Measurements from ENCODE around the gene GALNS. TPM values are rescaled to one million over a fixed set of nuclear protein-coding genes. Genes with fewer than 3 reads are reported as not detected.

GALNS gene
- total and polyA plus RNA-seq, 2 of the 13 experiments (the other 11 are each of a cell fraction or from before 2014, with no cell fraction given) = 9.2 to 9.8 TPM

DNA sequence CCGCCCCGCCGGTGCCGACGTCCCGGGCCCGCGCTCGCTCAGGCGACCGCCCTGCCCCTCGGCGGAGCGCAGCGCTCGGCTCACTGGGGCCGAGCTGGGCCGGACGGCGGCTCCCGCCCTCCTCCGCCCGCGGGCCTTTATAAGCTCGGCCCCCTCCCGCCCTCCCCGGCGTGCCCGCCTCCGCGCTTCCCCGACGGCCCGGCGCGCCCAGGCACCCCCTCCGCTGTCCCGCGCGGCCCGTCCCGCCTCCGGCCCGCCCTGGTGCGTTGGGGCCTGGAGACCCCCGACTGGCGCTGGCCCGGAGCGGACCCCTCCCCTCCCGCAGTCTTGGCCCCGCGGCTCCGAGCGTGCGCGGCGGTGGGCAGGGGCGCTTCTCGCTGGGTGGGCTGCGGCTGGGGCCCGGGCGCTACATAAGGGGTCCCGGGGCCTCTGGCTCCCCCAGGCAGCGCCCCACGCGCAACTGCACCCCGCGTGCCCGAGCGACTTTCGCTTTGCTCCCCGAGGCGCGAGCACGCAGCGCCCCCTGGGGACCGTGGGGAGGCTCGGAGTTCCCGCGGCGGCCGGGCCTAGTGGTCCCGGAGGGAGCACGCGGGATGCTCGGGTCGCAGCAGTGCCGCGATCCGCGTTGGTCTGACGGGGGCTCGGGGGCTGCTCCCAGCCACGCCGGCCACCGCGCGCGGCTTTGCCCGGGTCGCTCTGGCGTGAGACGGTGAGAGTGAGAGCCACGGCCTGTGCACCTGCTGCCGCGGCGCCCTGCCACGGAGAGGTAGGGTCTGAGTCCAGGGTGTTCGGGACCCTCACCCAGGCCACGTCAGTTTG, 71.4 kb downstream of the GALNS start, which contains the start of gene PIEZO1 (continued):
- TF ChIP-seq ZNF205 (CRISPR knock-in tag; IDR thresholded peaks at IDR 0.05) = peak; percentile 77
- TF ChIP-seq ZNF772 (CRISPR knock-in tag; IDR thresholded peaks at IDR 0.05) = peak; percentile 81; the same call in 1 of the 2 replicates
- peak; percentile 32; the same call in 1 of the 2 replicates for TF ChIP-seq DMAP1 (CRISPR knock-in tag; IDR thresholded peaks at IDR 0.05)
- 0 out of 2 replicates have a peak, but pooled peaks have one; percentile 25 for TF ChIP-seq POGZ (CRISPR knock-in tag; IDR thresholded peaks at IDR 0.05)
- TF ChIP-seq KLF15 (CRISPR knock-in tag; IDR thresholded peaks at IDR 0.05; ENCODE audit: borderline replicate concordance) = no peak
- TF ChIP-seq HDAC6 (IDR thresholded peaks at IDR 0.05; ENCODE audit: low read depth, low read length) = no peak
- TF ChIP-seq, protein P1, sequence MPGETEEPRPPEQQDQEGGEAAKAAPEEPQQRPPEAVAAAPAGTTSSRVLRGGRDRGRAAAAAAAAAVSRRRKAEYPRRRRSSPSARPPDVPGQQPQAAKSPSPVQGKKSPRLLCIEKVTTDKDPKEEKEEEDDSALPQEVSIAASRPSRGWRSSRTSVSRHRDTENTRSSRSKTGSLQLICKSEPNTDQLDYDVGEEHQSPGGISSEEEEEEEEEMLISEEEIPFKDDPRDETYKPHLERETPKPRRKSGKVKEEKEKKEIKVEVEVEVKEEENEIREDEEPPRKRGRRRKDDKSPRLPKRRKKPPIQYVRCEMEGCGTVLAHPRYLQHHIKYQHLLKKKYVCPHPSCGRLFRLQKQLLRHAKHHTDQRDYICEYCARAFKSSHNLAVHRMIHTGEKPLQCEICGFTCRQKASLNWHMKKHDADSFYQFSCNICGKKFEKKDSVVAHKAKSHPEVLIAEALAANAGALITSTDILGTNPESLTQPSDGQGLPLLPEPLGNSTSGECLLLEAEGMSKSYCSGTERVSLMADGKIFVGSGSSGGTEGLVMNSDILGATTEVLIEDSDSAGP (CRISPR knock-in tag; IDR thresholded peaks at IDR 0.05; ENCODE audit: borderline replicate concordance) = peak; percentile 85; the same call in 1 of the 2 replicates
- peak; percentile 86; the same call in 1 of the 2 replicates for TF ChIP-seq BORCS8-MEF2B (CRISPR knock-in tag; IDR thresholded peaks at IDR 0.05)
- peak; percentile 98 for TF ChIP-seq ZNF407 (CRISPR knock-in tag; IDR thresholded peaks at IDR 0.05; ENCODE audit: not compliant biosample characterization)
- TF ChIP-seq PHF8 (CRISPR knock-in tag; IDR thresholded peaks at IDR 0.05) = peak; percentile 68
- TF ChIP-seq MTA1 (CRISPR knock-in tag; IDR thresholded peaks at IDR 0.05; ENCODE audit: borderline replicate concordance) = peak; percentile 99
- peak; percentile 69 for TF ChIP-seq U2AF1 (optimal IDR thresholded peaks at IDR 0.05; ENCODE audit: low read depth, low read length)
- 0 out of 2 replicates have a peak, but pooled peaks have one; percentile 57 for TF ChIP-seq CBX5 (CRISPR knock-in tag; IDR thresholded peaks at IDR 0.05; ENCODE audit: borderline replicate concordance)
- no peak; the same call in 1 of the 2 replicates for TF ChIP-seq LBX2 (CRISPR knock-in tag; IDR thresholded peaks at IDR 0.05; ENCODE audit: borderline replicate concordance)
- TF ChIP-seq ZNF574 (CRISPR knock-in tag; IDR thresholded peaks at IDR 0.05) = peak; percentile 79
